ENCODE measurements around the gene CCDC171. TPM values are rescaled to one million over a fixed set of nuclear protein-coding genes. Genes with fewer than 3 reads are reported as not detected.

The CCDC171 gene
- polyA plus RNA-seq, 12 donors: 1.6 to 5.0 (median 2.9) TPM; not detected in 1

DNA sequence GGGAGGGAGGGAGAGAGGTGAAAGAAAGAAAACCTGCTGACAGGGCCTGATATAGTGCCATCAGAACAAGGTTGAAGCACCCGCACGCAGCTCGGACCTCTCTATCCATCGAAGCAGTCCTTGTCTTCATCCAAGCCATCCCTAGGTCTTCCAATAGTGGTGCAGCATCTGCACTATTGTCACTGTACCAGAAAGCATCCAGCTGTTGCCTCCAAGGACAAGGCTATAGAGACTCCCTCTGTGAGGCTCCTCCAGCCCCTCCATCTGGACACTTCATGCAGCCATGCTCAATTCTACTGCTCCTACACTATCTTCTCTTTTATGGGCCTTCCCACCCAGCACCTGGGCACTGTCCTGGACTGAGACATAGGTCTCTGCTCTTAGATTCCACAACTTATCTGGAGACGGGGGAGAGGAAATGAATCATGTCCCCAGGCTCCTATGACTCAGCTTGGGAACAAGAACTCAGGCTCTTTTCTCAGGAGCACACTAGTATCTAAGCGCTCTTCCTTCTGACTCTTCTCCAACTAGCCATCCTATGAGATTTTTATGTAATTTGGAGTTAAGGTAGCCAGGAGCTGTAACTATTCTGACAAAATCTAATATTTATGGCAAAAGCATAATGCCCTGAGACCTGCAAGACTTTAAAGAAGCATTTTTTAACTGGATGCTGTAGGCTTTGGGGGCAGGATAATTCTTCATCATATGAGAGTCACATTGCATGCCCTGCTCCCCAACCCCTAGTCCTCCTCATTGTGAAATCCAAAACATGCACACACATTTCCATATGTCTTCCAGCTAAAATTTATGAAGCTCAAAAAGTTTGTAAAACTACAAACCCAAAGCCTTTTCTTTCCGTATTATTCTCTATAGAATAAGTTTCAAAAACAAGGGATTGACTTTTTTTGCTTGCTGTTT lies 446.8 kb downstream of the CCDC171 start:
- peak; percentile 7 for DNase-seq

DNA sequence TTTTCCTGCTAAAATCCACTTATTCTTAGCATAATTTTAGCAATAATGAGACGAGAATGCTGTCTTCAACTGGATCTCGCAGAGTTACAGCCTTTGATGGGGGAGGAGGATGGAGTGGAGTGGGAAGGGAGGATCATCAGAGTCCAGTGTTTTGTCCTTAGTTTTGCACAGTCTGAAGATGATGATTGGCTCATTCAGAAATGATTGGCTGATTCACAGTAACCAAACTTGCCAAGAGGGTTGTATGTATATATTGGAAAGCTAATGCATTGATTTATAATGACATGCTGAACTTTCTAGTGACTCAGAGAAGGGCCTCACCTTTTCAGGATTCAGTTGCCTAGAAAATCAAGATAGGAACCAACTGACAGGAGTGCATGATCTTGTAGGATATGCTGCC lies 448.0 kb downstream of the CCDC171 start:
- no peak for DNase-seq

DNA sequence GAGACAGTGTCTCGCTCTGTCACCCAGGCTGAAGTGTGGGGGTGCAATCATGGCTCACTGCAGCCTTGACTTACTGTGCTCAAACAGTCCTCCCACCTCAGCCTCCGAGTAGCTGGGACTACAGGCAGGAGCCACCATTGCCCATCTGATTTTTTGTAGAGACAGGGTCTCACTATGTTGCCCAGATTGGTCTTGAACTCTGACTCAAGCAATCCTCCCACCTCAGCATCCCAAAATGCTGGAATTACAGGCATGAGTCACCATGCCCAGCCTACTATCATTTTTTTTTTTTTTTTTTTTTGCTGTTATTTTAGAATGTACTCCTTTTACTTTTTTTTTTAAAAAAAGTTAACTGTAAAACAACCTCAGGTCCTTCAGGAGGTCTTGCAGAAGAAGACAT lies 449.0 kb downstream of the CCDC171 start:
- DNase-seq: no peak

DNA sequence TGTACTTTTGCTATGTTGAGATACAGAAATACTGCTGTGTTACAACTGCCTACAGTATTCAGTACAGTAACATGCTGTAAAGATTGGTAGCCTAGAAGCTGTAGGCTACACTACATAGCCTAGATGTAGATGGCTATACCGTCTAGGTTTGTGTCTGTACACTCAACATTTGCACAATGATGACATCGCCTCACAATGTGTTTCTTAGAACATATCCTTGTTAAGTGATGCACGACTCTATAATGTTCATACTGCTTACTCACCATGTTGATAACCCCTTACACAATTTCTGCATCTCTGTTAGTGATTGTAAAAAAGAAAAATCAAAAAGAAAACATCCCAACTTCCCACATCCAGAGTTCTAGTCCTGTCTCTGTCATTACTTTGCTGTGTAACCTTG lies 450.0 kb downstream of the CCDC171 start:
- no peak for DNase-seq

DNA sequence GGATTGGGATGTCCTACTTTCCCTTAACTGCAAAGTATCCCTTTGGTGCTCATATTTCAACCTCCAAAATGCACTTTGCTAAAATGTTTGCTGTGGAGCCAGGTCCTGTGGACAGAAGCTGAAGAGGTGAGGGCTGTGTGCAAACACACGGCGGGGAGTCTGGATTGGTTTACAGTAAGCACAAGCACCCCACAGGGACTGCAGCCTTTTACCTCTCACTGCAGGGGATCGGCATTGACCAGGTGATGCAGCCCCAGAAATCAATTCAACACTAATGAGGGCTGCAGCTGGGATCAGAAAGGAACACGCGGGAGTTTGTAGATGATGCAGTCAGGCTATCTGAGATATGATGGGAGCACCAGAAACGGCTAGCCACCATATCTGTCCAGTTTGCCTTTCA lies 450.9 kb downstream of the CCDC171 start:
- DNase-seq: no peak

DNA sequence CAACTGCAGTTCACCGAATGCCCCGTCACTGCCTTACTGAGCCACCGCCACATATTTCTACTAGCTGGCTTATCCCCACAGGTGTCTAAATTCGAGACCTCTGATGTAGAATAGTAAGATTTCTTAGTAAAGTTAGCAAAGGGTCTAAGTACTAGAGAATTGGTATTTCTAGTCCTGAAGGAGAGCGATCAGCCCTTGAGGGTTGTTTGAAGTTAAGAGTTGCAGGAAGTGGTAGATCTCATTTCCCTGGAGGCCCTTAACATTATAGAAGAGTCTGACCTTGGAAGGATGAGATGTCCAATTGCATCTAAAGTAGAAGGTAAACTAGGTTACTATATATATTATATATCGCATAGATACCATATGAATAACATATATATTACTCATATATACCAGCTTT lies 451.8 kb downstream of the CCDC171 start:
- no peak for DNase-seq

DNA sequence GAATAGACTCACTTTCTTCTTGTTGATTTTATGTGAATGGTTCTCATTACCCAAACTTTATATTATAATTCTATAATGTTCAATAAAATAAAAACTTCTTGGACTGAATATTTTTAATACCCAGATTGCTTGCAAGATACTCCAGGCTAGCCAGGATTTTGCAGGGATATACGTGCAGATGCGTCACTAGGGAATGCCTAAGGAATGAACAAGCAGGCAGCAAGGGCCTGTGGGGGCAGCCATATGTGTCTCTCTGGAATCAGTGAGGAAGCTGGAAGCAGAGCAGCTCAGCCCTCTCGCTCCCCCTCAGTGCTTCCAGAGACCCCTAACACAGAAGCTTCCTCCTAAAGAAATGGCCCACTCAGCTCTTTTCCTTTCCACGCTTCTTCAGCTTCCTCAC lies 457.4 kb downstream of the CCDC171 start:
- no peak for DNase-seq

DNA sequence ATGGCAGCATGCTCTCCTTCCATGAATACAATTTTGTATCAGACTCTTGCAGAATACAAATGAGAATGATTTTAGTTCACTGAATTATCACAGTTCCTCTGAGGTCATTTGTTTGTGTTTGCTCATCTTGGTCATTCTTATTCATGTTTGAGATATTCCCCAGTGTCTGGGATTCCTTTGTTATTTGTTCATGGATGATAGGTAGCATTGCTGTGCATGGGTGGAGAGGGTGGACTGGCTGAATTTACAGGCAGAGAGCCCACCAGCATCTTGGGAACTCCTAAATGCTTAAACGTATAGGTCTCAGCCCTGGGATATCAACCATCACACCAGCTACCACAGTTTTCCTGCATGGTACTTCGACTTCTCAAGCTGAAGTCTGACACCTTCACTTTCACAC lies 459.8 kb downstream of the CCDC171 start:
- DNase-seq: no peak

DNA sequence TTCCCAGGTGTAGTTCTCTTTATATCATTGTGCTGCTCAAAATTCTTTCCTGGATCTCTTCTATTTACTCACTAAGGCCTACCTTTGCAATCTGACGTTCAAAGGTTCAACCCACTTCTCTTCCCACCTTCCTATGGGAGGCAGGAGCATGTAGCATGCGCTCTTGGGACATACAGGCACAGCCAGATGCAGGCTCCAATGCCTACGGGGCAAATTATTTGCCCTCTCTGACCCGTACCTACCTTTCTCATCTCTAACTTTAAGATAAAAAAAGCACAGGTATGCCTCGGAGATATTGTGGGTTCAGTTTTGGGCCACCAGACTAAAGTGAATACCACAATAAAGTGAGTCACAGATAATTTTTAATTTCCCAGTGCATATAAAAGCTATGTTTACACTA lies 460.5 kb downstream of the CCDC171 start:
- no peak for DNase-seq

DNA sequence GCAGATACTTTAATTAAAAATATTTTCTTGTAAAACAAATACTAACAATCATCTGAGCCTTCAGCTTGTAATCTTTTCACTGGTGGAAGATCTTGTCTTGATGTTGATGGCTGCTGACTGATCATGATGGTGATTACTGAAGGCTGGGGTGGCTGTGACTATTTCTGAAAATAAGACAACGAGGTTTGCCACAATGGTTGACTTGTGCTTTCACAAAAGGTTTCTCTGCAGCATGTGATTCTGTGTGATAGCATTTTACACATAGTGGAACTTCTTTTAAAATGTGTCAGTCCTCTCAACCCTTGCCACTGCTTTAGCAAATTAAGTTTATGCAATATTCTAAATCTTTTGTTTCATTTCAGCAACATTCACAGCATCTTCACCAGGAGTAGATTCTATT lies 461.0 kb downstream of the CCDC171 start:
- DNase-seq: no peak

DNA sequence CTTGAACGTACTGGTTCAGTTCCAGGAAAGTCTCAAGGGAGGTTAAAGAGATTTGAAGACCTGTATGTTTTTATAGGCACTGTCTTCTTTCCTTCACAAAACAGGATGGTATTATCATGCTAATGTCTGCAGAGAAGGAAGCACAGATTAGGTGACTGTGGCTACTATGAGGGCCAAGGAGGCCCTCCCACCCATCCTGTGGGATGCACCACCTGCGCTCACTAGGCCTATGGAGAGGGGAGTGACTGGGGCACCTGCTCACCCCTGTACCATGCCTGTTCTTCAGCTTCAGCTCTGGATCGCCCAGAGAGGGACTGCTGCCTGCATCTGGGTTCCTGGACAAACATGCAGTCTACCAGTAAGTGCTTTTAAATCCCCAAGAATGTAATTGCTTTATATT lies 469.4 kb downstream of the CCDC171 start:
- no peak for DNase-seq

DNA sequence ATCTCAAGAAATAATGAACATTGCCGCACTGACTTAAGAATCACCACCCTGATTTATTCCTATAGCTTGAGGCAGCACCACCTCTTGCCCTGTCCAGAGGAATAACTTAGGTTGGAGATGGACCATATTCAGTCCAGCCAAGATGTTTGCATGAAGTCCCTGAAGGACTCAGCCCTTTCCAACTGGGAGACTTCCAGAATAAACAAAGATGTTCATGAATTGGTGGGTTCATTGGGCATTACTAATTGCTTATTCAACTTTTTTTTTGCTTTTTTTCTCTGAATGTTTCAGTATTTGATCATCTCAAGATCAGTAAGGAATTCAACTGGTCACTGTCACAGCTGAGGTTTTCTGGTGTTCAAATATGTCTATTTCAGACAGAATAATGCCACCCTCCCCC lies 470.6 kb downstream of the CCDC171 start:
- no peak for DNase-seq

Other genes with a start within 250 kb of the CCDC171 start
- gene TTC39B, start 245.8 kb upstream of the CCDC171 start, polyA plus RNA-seq (ENCODE audit: insufficient read length in 12 of 12): 1 to 10 TPM in 11 of 12 donors, not detected in 1; 2.0 to 6.3 (median 2.8) TPM
- 10 to 100 TPM in 11 of 12 donors, not detected in 1; 25.8 to 44.1 (median 31.7) TPM for gene SNAPC3, start 130.2 kb upstream of the CCDC171 start, polyA plus RNA-seq (ENCODE audit: insufficient read length in 12 of 12)
- gene PSIP1, start 42.1 kb upstream of the CCDC171 start, polyA plus RNA-seq (ENCODE audit: insufficient read length in 12 of 12): 100 to 1,000 TPM in 5 of 12 donors, 10 to 100 TPM in 6, not detected in 1; 61.2 to 173 (median 91.6) TPM

All from muscle of arm (tissue), 12 donors.